ENCODE results near the gene SPATA31D4. TPM values are rescaled to one million over a fixed set of nuclear protein-coding genes. Genes with fewer than 3 reads are reported as not detected.

The SPATA31D4 gene
- total and polyA plus RNA-seq, 7 donors = 0.23 TPM; not detected in 6

DNA sequence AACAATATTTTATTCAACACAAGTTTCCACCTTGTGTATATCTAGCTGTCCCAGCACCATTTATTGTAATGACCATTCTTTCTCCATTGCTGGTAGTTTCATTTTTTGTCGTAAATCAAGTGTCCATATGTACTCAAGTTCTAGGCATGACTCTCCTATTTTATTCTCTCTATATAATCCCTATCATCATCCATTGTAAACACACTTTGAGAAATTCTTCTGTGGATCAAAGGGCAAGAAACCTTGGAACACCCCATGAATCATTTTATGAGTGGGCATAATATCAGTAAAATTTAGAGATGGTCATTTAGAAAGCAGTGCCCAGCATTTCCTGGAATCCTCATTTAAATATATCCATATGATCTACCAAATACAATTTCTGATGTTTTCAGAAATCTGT, 35.8 kb upstream of the SPATA31D4 start:
- H3K27me3 ChIP-seq = no peaks in the 10 kb centered on the region
- H3K36me3 ChIP-seq = no peaks in the 10 kb centered on the region
- no peaks in the 10 kb centered on the region for H3K9me3 ChIP-seq
- intact Hi-C loops (cut with DNase I) = no loop called here
- TF ChIP-seq EP300 (IDR thresholded peaks at IDR 0.05) (no peak), POLR2A (IDR thresholded peaks at IDR 0.05) (no peak), POLR2AphosphoS5 (IDR thresholded peaks at IDR 0.05) (no peak)
- TF ChIP-seq, protein P1, sequence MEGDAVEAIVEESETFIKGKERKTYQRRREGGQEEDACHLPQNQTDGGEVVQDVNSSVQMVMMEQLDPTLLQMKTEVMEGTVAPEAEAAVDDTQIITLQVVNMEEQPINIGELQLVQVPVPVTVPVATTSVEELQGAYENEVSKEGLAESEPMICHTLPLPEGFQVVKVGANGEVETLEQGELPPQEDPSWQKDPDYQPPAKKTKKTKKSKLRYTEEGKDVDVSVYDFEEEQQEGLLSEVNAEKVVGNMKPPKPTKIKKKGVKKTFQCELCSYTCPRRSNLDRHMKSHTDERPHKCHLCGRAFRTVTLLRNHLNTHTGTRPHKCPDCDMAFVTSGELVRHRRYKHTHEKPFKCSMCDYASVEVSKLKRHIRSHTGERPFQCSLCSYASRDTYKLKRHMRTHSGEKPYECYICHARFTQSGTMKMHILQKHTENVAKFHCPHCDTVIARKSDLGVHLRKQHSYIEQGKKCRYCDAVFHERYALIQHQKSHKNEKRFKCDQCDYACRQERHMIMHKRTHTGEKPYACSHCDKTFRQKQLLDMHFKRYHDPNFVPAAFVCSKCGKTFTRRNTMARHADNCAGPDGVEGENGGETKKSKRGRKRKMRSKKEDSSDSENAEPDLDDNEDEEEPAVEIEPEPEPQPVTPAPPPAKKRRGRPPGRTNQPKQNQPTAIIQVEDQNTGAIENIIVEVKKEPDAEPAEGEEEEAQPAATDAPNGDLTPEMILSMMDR (IDR thresholded peaks at IDR 0.05) = no peak
- H3K4me1 ChIP-seq = no peaks in the 10 kb centered on the region
- H3K27ac ChIP-seq = no peak overlapping the region
- DNase-seq = no peak
- 19 to 75% methylated on average over 1 of the region's 1 CpG for WGBS, 2 donors
- no peak overlapping the region for H3K4me3 ChIP-seq

DNA sequence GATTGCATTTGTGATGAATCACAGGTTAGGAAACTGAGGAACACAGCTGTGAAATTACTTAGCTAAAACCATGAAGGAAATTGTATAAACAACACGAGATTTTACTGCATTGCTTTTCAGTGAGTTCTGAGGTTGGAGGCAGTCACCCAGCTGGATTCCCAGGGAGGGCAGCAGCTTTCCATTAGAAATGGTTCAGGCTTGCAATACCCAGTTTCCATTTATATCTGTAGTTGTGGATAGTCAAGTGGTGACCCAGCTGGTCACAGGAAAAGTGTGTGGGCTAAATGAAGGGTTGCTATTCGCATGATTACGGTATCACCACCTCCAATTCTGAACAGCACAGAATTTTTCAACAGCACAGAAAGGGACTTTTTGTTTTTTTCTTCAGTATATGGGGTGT, 34.3 kb upstream of the SPATA31D4 start:
- Histone ChIP-seq H3K27ac (no peak overlapping the region), H3K9me3 (no peaks in the 10 kb centered on the region), H3K4me3 (no peak overlapping the region), H3K4me1 (peaks cover 0 to 5% (median 4%) of the 10 kb centered on the region in 4 donors), H3K27me3 (no peaks in the 10 kb centered on the region), H3K36me3 (no peaks in the 10 kb centered on the region)
- no peak for DNase-seq
- intact Hi-C loops (cut with DNase I) = no loop called here
- TF ChIP-seq EP300 (IDR thresholded peaks at IDR 0.05) (no peak), POLR2AphosphoS5 (IDR thresholded peaks at IDR 0.05) (no peak), POLR2A (IDR thresholded peaks at IDR 0.05) (no peak)
- TF ChIP-seq, protein P1 (IDR thresholded peaks at IDR 0.05) = no peak
- 81 to 84% methylated on average over 3 of the region's 3 CpGs for WGBS, 2 donors

DNA sequence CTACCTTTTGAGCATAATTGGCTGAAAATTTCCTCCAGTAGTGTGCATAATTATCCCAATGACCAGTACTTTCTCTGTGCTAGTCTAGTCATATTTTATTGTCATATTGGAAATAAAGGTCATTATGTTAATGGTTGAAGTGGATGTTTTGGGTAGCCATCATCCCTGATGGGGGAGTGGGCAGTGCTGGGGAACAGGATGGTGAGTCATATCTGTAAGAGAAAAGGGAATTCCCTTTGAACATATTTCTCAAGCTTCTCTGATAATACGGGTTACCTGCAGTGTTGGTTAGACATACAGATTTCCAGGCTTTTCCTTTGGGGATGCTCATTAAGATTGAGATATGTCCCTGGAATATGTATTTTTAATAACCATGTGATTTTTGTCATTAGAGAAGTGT, 33.3 kb upstream of the SPATA31D4 start:
- Histone ChIP-seq H3K27ac (no peak overlapping the region), H3K9me3 (no peaks in the 10 kb centered on the region), H3K4me1 (peaks cover 0 to 12% (median 9%) of the 10 kb centered on the region in 4 donors), H3K36me3 (no peaks in the 10 kb centered on the region), H3K27me3 (no peaks in the 10 kb centered on the region), H3K4me3 (no peak overlapping the region)
- 84 to 88% methylated on average over 1 of the region's 1 CpG for WGBS, 2 donors
- TF ChIP-seq EP300 (IDR thresholded peaks at IDR 0.05) (no peak), POLR2A (IDR thresholded peaks at IDR 0.05) (no peak), POLR2AphosphoS5 (IDR thresholded peaks at IDR 0.05) (no peak)
- TF ChIP-seq, protein P1 (IDR thresholded peaks at IDR 0.05) = no peak
- intact Hi-C loops (cut with DNase I) = no loop called here
- no peak for DNase-seq

DNA sequence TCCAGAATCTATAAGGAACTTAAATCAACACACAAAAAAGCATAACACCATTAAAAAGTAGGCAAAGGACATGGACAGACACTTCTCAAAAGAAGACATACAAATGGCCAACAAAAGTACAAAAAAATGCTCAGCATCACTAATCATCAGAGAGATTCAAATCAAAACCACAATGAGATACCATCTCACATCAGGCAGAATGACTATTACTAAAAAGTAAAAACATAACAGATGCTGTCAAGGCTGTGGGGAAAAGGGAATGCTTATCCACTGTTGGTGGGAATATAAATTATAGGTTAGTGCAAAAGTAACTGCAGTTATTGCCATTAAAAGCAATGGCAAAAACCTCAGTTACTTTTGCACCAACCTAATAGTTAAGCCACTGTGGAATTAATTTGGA, 32.2 kb upstream of the SPATA31D4 start:
- TF ChIP-seq, protein P1 (IDR thresholded peaks at IDR 0.05) = no peak
- TF ChIP-seq POLR2AphosphoS5 (IDR thresholded peaks at IDR 0.05) = no peak
- no peak for TF ChIP-seq POLR2A (IDR thresholded peaks at IDR 0.05)
- no peak for TF ChIP-seq EP300 (IDR thresholded peaks at IDR 0.05)
- H3K9me3 ChIP-seq = no peaks in the 10 kb centered on the region
- intact Hi-C loops (cut with DNase I) = no loop called here
- H3K4me3 ChIP-seq = no peak overlapping the region
- no peak overlapping the region for H3K27ac ChIP-seq
- no peaks in the 10 kb centered on the region for H3K27me3 ChIP-seq
- DNase-seq = no peak
- no peaks in the 10 kb centered on the region for H3K36me3 ChIP-seq
- peaks cover 0 to 12% (median 9%) of the 10 kb centered on the region in 4 donors for H3K4me1 ChIP-seq

DNA sequence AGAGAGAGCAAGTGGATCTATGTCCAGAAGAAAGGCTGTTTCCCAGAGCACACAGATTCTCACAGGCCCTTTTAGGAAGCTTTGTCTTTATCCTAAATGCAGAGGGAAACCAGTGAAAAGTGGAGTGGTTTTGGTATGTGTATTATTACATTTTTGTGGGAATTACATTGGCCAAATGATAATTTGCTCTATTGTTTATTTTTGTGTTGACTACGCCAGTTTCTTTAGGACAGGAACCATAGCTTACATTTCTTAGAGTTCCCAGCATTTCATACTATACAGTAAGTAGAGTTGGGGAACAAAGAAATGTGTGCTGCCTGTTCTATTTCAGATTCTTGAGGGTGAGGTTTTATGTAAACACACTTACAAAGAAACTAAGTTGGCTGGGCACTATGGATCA, 29.4 kb upstream of the SPATA31D4 start:
- TF ChIP-seq POLR2AphosphoS5 (IDR thresholded peaks at IDR 0.05) = peak in 3 of 4 donors; percentile 20 to 30 (median 26)
- TF ChIP-seq, protein P1 (IDR thresholded peaks at IDR 0.05) = no peak
- Histone ChIP-seq H3K4me1 (peaks cover 0 to 12% (median 9%) of the 10 kb centered on the region in 4 donors), H3K9me3 (no peaks in the 10 kb centered on the region), H3K27me3 (no peaks in the 10 kb centered on the region), H3K4me3 (no peak overlapping the region), H3K36me3 (no peaks in the 10 kb centered on the region), H3K27ac (peak overlapping the region in 2 of 4 donors; percentile 41 to 54)
- 79 to 89% methylated on average over 1 of the region's 1 CpG for WGBS, 2 donors
- DNase-seq = no peak
- intact Hi-C loops (cut with DNase I) = no loop called here

All from sigmoid colon (tissue), 7 donors.